GM12865 (cell line): ENCODE data around the gene CRYBG2.
"Not testable (repeated sequence)": the region's sequence is repeated elsewhere in the genome, so short reads cannot be mapped to it uniquely, and the experiment has no call there.

ENCODE experiments used
- DNase-seq: peaks from one replicate; pipeline ENCODE4 v3.0.0; 2010; ENCODE audit warnings: low read depth
- H3K4me3 ChIP-seq: 2 replicates; pipeline ENCODE4 v1.5.1; 2011; ENCODE audit warnings: mild to moderate bottlenecking, low read depth, low read length, control low read depth
- CTCF ChIP-seq: IDR thresholded peaks from 2 replicates; pipeline ENCODE4 v1.5.1; 2011; ENCODE audit warnings: low read length, control low read depth, low read depth, inconsistent platforms; ENCODE audit not compliant: insufficient read depth; ENCODE audit errors: missing control alignments

Gene CRYBG2

GRCh38 chr1:26330276-26330675 lies 23.7 kb downstream of the CRYBG2 start:
- no peak for TF ChIP-seq CTCF
- H3K4me3 ChIP-seq = no peak overlapping the region
- DNase-seq = no peak

GRCh38 chr1:26329380-26329779 lies 24.6 kb downstream of the CRYBG2 start:
- not testable (repeated sequence) for DNase-seq, H3K4me3 ChIP-seq

- no peak for DNase-seq
- H3K4me3 ChIP-seq = no peak overlapping the region
- TF ChIP-seq CTCF = no peak
Measured at GRCh38 chr1:26328597-26328996, 25.3 kb downstream of the CRYBG2 start.

- DNase-seq = no peak
- TF ChIP-seq CTCF = no peak
- no peak overlapping the region for H3K4me3 ChIP-seq
Measured at GRCh38 chr1:26327956-26328362, 26.0 kb downstream of the CRYBG2 start.

GRCh38 chr1:26324550-26324949 lies 29.4 kb downstream of the CRYBG2 start:
- DNase-seq = no peak

GRCh38 chr1:26323382-26323781 lies 30.5 kb downstream of the CRYBG2 start:
- no peak for DNase-seq
- no peak overlapping the region for H3K4me3 ChIP-seq
- TF ChIP-seq CTCF = no peak

More at GRCh38 chr1:26324550-26324949, 29.4 kb downstream of the CRYBG2 start:
- H3K4me3 ChIP-seq = no peak overlapping the region
- TF ChIP-seq CTCF = no peak

- TF ChIP-seq CTCF = no peak
- no peak overlapping the region for H3K4me3 ChIP-seq
- no peak for DNase-seq
Measured at GRCh38 chr1:26322042-26322331, 31.9 kb downstream of the CRYBG2 start.

- no peak overlapping the region for H3K4me3 ChIP-seq
- TF ChIP-seq CTCF = peak; percentile 91
Measured at GRCh38 chr1:26321315-26322041, 32.5 kb downstream of the CRYBG2 start.

More at GRCh38 chr1:26321315-26322041, 32.5 kb downstream of the CRYBG2 start:
- DNase-seq = peak; percentile 92
